Measurements from ENCODE around the gene MARCKSL1. TPM values are rescaled to one million over a fixed set of nuclear protein-coding genes. Genes with fewer than 3 reads are reported as not detected.

MARCKSL1 gene
- total RNA-seq, 1 donor from 2014 or later, result 103 TPM

DNA sequence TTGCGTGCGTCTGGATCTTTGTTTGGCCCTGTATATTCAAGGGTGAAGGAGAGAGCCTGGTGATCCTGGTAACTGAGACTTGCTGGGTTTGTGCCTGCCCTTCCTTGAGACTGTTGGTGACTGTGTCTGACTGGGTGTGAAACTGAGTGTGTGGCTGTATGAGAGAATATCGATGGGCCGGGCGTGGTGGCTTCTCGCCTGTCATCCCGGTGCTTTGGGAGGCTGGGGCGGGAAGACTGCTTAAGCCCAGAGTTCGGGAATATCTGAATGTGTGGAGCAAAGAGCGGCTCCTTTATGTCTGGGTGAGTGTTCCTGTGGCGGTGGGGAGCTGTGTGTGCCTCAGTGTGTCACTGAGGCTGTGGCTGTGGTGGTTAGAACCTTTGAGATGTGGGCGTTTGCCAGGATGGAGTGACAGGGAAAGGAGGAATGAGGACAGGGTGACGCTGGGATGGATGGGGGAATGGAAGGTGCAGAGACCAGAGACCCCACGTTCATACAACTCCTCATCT lies 2.7 kb upstream of the MARCKSL1 start:
- no peak overlapping the region for H3K4me3 Mint-ChIP-seq (ENCODE audit: unreplicated experiment)
- no peak overlapping the region for H3K27ac Mint-ChIP-seq (ENCODE audit: unreplicated experiment)

DNA sequence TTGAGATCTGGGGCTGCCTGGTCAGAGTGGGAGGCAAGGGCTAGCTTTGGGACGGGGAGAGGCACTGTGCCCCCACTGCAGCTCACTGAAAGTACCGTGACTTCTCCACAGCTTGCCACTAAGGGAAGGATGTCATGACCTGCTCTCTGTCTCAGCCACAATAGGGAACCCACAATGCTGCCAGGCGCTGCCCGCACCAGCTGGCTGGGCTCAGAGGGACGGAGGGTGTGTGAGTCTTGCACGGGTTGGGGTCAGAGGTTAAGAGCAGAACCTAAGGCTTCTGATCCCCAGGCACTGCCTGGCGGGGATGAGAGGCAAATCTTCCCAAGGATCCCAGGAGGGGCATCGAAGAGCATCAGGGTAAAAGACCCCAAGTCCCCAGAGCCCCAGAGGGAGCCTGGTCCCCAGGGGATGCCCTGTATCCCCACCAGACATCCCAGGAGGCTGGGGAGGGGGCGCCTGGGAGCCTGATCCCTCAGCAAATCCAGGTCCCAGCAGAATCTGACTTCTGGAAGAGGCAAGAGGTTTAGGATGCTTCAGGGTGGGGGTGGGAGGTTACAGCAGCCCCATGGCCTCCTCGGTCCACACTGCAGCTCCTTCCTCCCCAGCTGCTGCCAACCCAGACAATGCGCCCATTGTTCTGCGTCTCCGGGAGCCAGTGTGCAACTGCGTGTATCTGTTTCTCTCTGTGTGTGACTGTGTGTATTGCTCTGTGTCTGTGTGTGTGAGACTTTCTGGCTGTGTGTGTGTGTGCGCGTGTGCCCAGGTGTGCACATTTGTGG lies 2.0 kb upstream of the MARCKSL1 start:
- Mint-ChIP-seq H3K9me3 (ENCODE audit: low read depth) (no peaks in the 10 kb centered on the region), H3K27me3 (ENCODE audit: low read depth) (no peaks in the 10 kb centered on the region), H3K27ac (ENCODE audit: unreplicated experiment) (no peak overlapping the region), H3K4me1 (ENCODE audit: low read depth) (peaks cover 21% of the 10 kb centered on the region), H3K36me3 (ENCODE audit: low read depth) (peaks cover 5% of the 10 kb centered on the region), H3K4me3 (ENCODE audit: unreplicated experiment) (no peak overlapping the region)
- DNase-seq (ENCODE audit: low spot score), result no peak
- TF ChIP-seq CTCF (IDR thresholded peaks at IDR 0.05), result no peak

More for the DNA sequence above, 2.7 kb upstream of the MARCKSL1 start:
- H3K36me3 Mint-ChIP-seq (ENCODE audit: low read depth), result peaks cover 3% of the 10 kb centered on the region
- DNase-seq (ENCODE audit: low spot score), result no peak
- H3K9me3 Mint-ChIP-seq (ENCODE audit: low read depth), result no peaks in the 10 kb centered on the region
- TF ChIP-seq CTCF (IDR thresholded peaks at IDR 0.05), result no peak
- H3K4me1 Mint-ChIP-seq (ENCODE audit: low read depth), result peaks cover 17% of the 10 kb centered on the region
- no peaks in the 10 kb centered on the region for H3K27me3 Mint-ChIP-seq (ENCODE audit: low read depth)

DNA sequence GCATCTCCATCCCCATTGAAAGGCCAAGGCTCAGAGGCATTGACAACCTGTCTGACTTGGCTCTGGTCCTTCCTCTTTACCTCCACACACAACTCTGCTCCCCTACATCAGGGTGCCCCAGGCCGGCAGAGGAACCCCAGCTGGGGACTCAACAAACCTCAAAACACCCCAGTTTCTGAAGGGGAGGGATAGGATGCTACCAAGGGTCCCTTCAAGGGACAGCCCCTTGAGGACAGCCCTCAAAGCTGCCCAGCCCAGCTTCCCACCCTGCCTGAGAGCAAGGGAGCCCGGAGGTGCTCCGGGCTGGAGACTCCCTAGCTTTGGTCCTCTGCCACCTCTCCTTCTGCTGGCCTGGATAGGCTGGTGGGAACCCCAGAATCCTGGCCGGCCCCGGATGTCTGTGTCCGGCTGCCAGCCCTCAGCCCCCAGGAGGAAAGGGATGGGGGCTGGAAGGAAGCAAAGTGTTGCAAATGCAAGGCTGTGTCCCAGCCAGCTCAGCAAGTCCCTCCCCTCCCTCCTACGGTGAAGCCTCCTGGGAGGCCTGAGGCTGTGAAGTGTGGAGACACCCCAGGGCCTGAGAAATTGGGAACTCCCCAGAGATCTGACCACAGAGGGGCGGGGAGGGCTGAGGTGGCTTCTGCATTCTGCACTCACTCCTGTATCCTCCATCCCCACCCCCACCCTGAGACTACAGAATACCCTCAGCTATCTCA lies 1.1 kb upstream of the MARCKSL1 start:
- Mint-ChIP-seq H3K27me3 (ENCODE audit: low read depth) (no peaks in the 10 kb centered on the region), H3K27ac (ENCODE audit: unreplicated experiment) (no peak overlapping the region), H3K4me1 (ENCODE audit: low read depth) (peaks cover 23% of the 10 kb centered on the region), H3K9me3 (ENCODE audit: low read depth) (no peaks in the 10 kb centered on the region), H3K36me3 (ENCODE audit: low read depth) (peaks cover 5% of the 10 kb centered on the region), H3K4me3 (ENCODE audit: unreplicated experiment) (no peak overlapping the region)
- TF ChIP-seq CTCF (IDR thresholded peaks at IDR 0.05), result no peak
- DNase-seq (ENCODE audit: low spot score), result no peak

- DNase-seq (ENCODE audit: low spot score), result peak; percentile 75
- no peaks in the 10 kb centered on the region for H3K9me3 Mint-ChIP-seq (ENCODE audit: low read depth)
- H3K4me3 Mint-ChIP-seq (ENCODE audit: unreplicated experiment), result no peak overlapping the region
- H3K36me3 Mint-ChIP-seq (ENCODE audit: low read depth), result peaks cover 9% of the 10 kb centered on the region
- H3K4me1 Mint-ChIP-seq (ENCODE audit: low read depth), result peaks cover 23% of the 10 kb centered on the region
- no peaks in the 10 kb centered on the region for H3K27me3 Mint-ChIP-seq (ENCODE audit: low read depth)
- H3K27ac Mint-ChIP-seq (ENCODE audit: unreplicated experiment), result no peak overlapping the region
- TF ChIP-seq CTCF (IDR thresholded peaks at IDR 0.05), result no peak
Observed at GRCh38 chr1:32336591-32336932, 529 bp upstream of the MARCKSL1 start.

DNA sequence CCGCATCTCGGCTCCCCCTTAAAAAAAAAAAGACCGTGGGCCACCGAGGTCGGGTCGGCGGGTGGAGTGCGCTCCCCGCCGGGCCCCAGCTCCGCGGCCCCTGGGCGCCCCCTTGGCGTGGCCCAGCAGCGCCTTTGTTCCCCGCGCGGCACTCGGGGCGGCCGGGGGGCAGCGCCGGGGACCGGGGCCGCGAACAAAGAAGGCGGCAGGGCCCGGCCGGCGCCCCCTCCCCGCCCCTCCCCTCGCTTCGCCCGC lies 571 bp downstream of the MARCKSL1 start:
- no peaks in the 10 kb centered on the region for H3K9me3 Mint-ChIP-seq (ENCODE audit: low read depth)
- peak overlapping the region; percentile 92 for H3K4me3 Mint-ChIP-seq (ENCODE audit: unreplicated experiment)
- TF ChIP-seq CTCF (IDR thresholded peaks at IDR 0.05), result no peak
- H3K27ac Mint-ChIP-seq (ENCODE audit: unreplicated experiment), result no peak overlapping the region
- no peak for DNase-seq (ENCODE audit: low spot score)
- no peaks in the 10 kb centered on the region for H3K27me3 Mint-ChIP-seq (ENCODE audit: low read depth)
- peaks cover 13% of the 10 kb centered on the region for H3K36me3 Mint-ChIP-seq (ENCODE audit: low read depth)
- peaks cover 23% of the 10 kb centered on the region for H3K4me1 Mint-ChIP-seq (ENCODE audit: low read depth)
